Lower lobe of right lung (tissue), 2 donors: ENCODE measurements around the gene BICC1. TPM values are rescaled to one million over a fixed set of nuclear protein-coding genes. Genes with fewer than 3 reads are reported as not detected.

Source experiments
- ATAC-seq, 2 donors: fragments of 200-7000 bp; cut with Tn5 transposase; one replicate each; pipeline ENCODE4 v1.9.1; 2020 to 2022; ENCODE audit warnings: mild to moderate bottlenecking in 2 of 2, moderate library complexity in 2 of 2
- DNase-seq: peaks from one replicate; pipeline ENCODE4 v3.0.0-alpha.2; 2020
- H3K27ac ChIP-seq: fragments of 200-600 bp; one replicate; pipeline ENCODE4 v1.8.0; 2022
- H3K27me3 ChIP-seq: fragments of 200-600 bp; one replicate; pipeline ENCODE4 v1.8.0; 2022; ENCODE audit warnings: low read depth
- H3K36me3 ChIP-seq: fragments of 200-600 bp; one replicate; pipeline ENCODE4 v1.8.0; 2022; ENCODE audit warnings: mild to moderate bottlenecking
- H3K4me1 ChIP-seq: fragments of 200-600 bp; one replicate; pipeline ENCODE4 v1.8.0; 2022
- H3K4me3 ChIP-seq: fragments of 200-600 bp; one replicate; pipeline ENCODE4 v1.8.0; 2022; ENCODE audit warnings: mild to moderate bottlenecking
- H3K9me3 ChIP-seq: fragments of 200-600 bp; one replicate; pipeline ENCODE4 v1.8.0; 2022
- intact Hi-C: fragments of 100-400 bp; cut with DNase I; formaldehyde crosslinking; loops from one replicate; pipeline ENCODE4 v1.11.0; 2022
- total RNA-seq: library from RNA; stranded (reverse); fragmentation: NEBNext Ultra II Directional; extraction: Animal tissue kit (Norgen Biotek cat#: 25700); gene quantifications from one replicate; pipeline ENCODE4 v1.2.1, GENCODE V29; 2021
- TF ChIP-seq, protein P1 (sequence below): fragments of 200-600 bp; IDR thresholded peaks from one replicate; pipeline ENCODE4 v1.8.0; 2022; ENCODE audit warnings: antibody characterized with exemption, mild to moderate bottlenecking
- donor health status: DM: no; HTN: yes; CAD: no; lungs with severe emphysema.

BICC1 gene
- total RNA-seq, 1 donor from 2014 or later: 11.0 TPM

DNA sequence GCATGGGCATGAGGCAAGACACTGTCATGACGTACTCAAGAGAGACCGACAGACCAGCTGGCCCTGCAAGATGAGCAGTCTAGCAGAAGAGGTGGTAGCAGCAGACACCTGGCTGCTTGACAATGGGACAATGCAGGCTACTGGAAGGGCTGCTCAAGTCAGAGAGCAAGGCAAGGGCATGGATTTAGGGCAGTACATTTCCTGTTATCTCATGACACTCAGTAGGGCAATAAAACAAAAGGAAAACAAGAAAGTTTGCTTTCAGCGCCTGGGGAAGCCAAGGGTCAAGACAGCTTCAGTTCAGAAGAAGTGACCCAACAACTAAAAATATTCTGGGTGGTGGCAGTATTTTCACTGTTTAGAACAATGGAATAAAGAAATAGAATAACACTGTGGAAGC lies 332.0 kb downstream of the BICC1 start:
- Histone ChIP-seq H3K4me3 (no peak overlapping the region), H3K9me3 (no peaks in the 10 kb centered on the region), H3K36me3 (no peaks in the 10 kb centered on the region), H3K27me3 (no peaks in the 10 kb centered on the region), H3K27ac (no peak overlapping the region), H3K4me1 (no peaks in the 10 kb centered on the region)
- DNase-seq (no peak), ATAC-seq (no peak)
- intact Hi-C loops: no loop called here
- TF ChIP-seq, protein P1, sequence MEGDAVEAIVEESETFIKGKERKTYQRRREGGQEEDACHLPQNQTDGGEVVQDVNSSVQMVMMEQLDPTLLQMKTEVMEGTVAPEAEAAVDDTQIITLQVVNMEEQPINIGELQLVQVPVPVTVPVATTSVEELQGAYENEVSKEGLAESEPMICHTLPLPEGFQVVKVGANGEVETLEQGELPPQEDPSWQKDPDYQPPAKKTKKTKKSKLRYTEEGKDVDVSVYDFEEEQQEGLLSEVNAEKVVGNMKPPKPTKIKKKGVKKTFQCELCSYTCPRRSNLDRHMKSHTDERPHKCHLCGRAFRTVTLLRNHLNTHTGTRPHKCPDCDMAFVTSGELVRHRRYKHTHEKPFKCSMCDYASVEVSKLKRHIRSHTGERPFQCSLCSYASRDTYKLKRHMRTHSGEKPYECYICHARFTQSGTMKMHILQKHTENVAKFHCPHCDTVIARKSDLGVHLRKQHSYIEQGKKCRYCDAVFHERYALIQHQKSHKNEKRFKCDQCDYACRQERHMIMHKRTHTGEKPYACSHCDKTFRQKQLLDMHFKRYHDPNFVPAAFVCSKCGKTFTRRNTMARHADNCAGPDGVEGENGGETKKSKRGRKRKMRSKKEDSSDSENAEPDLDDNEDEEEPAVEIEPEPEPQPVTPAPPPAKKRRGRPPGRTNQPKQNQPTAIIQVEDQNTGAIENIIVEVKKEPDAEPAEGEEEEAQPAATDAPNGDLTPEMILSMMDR: no peak

DNA sequence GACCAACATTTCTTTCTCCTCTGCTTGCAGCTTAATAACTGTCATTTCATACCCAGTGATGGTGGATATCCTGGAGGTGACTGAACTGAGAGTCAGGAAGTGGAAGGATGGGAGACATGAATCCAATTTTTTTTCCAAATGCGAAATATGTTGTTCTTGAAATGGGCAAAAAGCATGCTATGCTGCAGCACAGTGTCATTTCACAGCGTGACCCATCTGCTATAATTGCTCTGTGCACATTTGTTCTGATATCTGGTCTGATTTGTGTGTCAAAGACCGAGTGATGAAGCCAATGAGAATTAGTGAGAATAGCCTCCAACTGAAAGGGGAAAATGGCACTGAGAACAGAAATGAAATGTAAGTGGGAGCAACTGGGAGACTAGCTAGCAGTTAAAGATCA lies 334.2 kb downstream of the BICC1 start:
- Histone ChIP-seq H3K4me3 (no peak overlapping the region), H3K27ac (no peak overlapping the region), H3K4me1 (no peaks in the 10 kb centered on the region), H3K9me3 (no peaks in the 10 kb centered on the region), H3K27me3 (no peaks in the 10 kb centered on the region), H3K36me3 (no peaks in the 10 kb centered on the region)
- ATAC-seq: no peak
- TF ChIP-seq, protein P1: no peak
- intact Hi-C loops: no loop called here
- no peak for DNase-seq

DNA sequence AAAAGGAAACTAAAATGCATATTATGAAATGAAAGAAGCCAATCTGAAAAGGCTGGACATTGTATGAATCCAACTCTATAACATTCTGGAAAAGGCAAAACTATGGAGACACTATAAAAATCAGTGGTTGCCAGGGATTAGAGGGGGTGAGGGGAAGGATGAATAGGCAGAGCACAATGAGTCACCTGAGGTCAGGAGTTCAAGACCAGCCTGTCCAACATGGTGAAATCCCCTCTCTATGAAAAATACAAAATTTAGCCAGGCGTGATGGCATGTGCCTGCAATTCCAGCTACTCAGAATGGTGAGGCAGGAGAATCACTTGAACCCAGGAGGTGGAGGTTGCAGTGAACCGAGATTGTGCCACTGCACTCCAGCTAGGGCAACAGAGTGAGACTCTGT lies 338.9 kb downstream of the BICC1 start:
- ATAC-seq (no peak), DNase-seq (no peak)
- Histone ChIP-seq H3K27ac (no peak overlapping the region), H3K4me1 (peaks cover 1% of the 10 kb centered on the region), H3K36me3 (no peaks in the 10 kb centered on the region), H3K9me3 (no peaks in the 10 kb centered on the region), H3K27me3 (no peaks in the 10 kb centered on the region), H3K4me3 (no peak overlapping the region)
- intact Hi-C loops: no loop called here
- TF ChIP-seq, protein P1: no peak

GRCh38 chr10:58853668-58854067 lies 341.0 kb downstream of the BICC1 start:
- ATAC-seq: no peak

DNA sequence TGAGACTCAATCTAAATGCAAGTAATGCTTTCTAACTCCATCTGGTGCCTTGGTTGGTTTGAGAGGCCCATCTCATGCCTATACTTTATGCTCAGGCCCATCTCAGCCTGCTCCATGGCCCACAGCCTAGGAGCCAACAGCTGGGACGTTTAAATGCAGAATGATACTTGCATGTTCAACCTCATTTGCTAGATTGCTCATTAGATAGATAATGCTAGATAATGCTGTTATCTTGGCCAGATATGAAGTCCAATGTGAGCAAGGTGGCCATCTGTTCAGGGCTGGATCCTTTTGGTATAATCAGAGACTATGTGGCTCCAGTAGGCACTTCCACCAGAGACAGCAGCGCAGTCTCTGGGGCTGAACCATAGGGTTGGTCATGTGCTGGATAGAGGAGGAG lies 342.1 kb downstream of the BICC1 start:
- TF ChIP-seq, protein P1: no peak
- ATAC-seq (no peak), DNase-seq (no peak)
- H3K4me3 ChIP-seq: no peak overlapping the region
- no peaks in the 10 kb centered on the region for H3K27me3 ChIP-seq
- H3K36me3 ChIP-seq: no peaks in the 10 kb centered on the region
- no peak overlapping the region for H3K27ac ChIP-seq
- intact Hi-C loops: no loop called here
- peaks cover 9% of the 10 kb centered on the region for H3K4me1 ChIP-seq
- H3K9me3 ChIP-seq: no peaks in the 10 kb centered on the region

More at GRCh38 chr10:58853668-58854067, 341.0 kb downstream of the BICC1 start:
- no peak for DNase-seq
- Histone ChIP-seq H3K4me1 (peaks cover 9% of the 10 kb centered on the region), H3K27me3 (no peaks in the 10 kb centered on the region), H3K4me3 (no peak overlapping the region), H3K9me3 (no peaks in the 10 kb centered on the region), H3K27ac (no peak overlapping the region), H3K36me3 (no peaks in the 10 kb centered on the region)
- TF ChIP-seq, protein P1: no peak
- intact Hi-C loops: no loop called here
